Vagina (tissue), 2 donors: Measurements from ENCODE around the gene SNAP47. TPM values are rescaled to one million over a fixed set of nuclear protein-coding genes. Genes with fewer than 3 reads are reported as not detected.

Experiments
- DNase-seq, 2 donors: peaks; one replicate each; pipeline ENCODE4 v3.0.0-alpha.2; 2017; ENCODE audit errors: extremely low spot score in 2 of 2
- H3K27ac ChIP-seq: fragments of 200-600 bp; sonication (generic); one replicate; pipeline ENCODE4 v1.5.1; 2019
- H3K27me3 ChIP-seq: fragments of 200-600 bp; sonication (generic); one replicate; pipeline ENCODE4 v1.5.1; 2019
- H3K36me3 ChIP-seq, 2 donors: fragments of 200-600 bp; sonication (generic); one replicate each; pipeline ENCODE4 v1.5.1; 2017 to 2019
- H3K4me1 ChIP-seq: fragments of 200-600 bp; sonication (generic); one replicate; pipeline ENCODE4 v1.5.1; 2019
- H3K4me3 ChIP-seq, 2 donors: fragments of 200-600 bp; sonication (generic); 1 replicate in 1 of 2; 2 replicates in 1 of 2; pipeline ENCODE4 v1.5.1; 2016 to 2019
- H3K9me3 ChIP-seq: fragments of 200-600 bp; sonication (generic); one replicate; pipeline ENCODE4 v1.5.1; 2019
- CTCF ChIP-seq, 3 experiments: fragments of 450-650 bp in 2 of 3; fragments of 200-600 bp in 1 of 3; sonication (generic) in 1 of 3; IDR thresholded peaks; one replicate each; pipeline ENCODE4 v1.5.1; 2017 to 2019; ENCODE audit warnings: antibody characterized with exemption in 3 of 3, mild to moderate bottlenecking in 2 of 3, moderate library complexity in 2 of 3
- POLR2A ChIP-seq, 2 donors: fragments of 450-650 bp; IDR thresholded peaks; one replicate each; pipeline ENCODE4 v1.6.1; 2017; ENCODE audit warnings: antibody characterized with exemption in 2 of 2, mild to moderate bottlenecking in 2 of 2, moderate library complexity in 2 of 2
- POLR2AphosphoS5 ChIP-seq, 2 donors: sonication (generic); formaldehyde crosslinking; IDR thresholded peaks; one replicate each; pipeline ENCODE4 v1.9.0; 2017; ENCODE audit warnings: antibody characterized with exemption in 2 of 2, mild to moderate bottlenecking in 2 of 2, low read depth in 1 of 2; ENCODE audit not compliant: insufficient read depth in 1 of 2
- intact Hi-C: fragments of 100-400 bp; cut with DNase I; formaldehyde crosslinking; loops from one replicate; pipeline ENCODE4 v1.15.1; 2023
- total RNA-seq: library from RNA; depleted of rRNA; stranded (reverse); fragments of >200 nt; gene quantifications from one replicate; pipeline ENCODE4 v1.2.3, GENCODE V29; 2016

Gene SNAP47
- total RNA-seq, 1 donor from 2014 or later = 28.7 TPM

GRCh38 chr1:227766653-227767277 is 31.5 kb downstream of the SNAP47 start:
- intact Hi-C loops = no loop called here
- H3K27ac ChIP-seq = no peak overlapping the region
- H3K36me3 ChIP-seq = peaks cover 0 to 33% of the 10 kb centered on the region in 2 donors

GRCh38 chr1:227767401-227768124 is 32.3 kb downstream of the SNAP47 start:
- peaks cover 0 to 33% of the 10 kb centered on the region in 2 donors for H3K36me3 ChIP-seq
- no peak for TF ChIP-seq POLR2AphosphoS5 (IDR thresholded peaks at IDR 0.05; ENCODE audit: insufficient read depth in 1 of 2, low read depth in 1 of 2)
- TF ChIP-seq POLR2A (IDR thresholded peaks at IDR 0.05) = no peak
- TF ChIP-seq CTCF (IDR thresholded peaks at IDR 0.05) = no peak
- H3K27ac ChIP-seq = no peak overlapping the region
- peaks cover 14% of the 10 kb centered on the region for H3K4me1 ChIP-seq
- intact Hi-C loops = no loop called here
- H3K9me3 ChIP-seq = no peaks in the 10 kb centered on the region
- no peak overlapping the region for H3K4me3 ChIP-seq
- DNase-seq = no peak
- no peaks in the 10 kb centered on the region for H3K27me3 ChIP-seq

More at GRCh38 chr1:227766653-227767277, 31.5 kb downstream of the SNAP47 start:
- no peak overlapping the region for H3K4me3 ChIP-seq
- H3K9me3 ChIP-seq = no peaks in the 10 kb centered on the region
- H3K4me1 ChIP-seq = peaks cover 22% of the 10 kb centered on the region
- TF ChIP-seq POLR2A (IDR thresholded peaks at IDR 0.05) = no peak
- no peak for TF ChIP-seq POLR2AphosphoS5 (IDR thresholded peaks at IDR 0.05; ENCODE audit: insufficient read depth in 1 of 2, low read depth in 1 of 2)
- no peak for TF ChIP-seq CTCF (IDR thresholded peaks at IDR 0.05)
- H3K27me3 ChIP-seq = no peaks in the 10 kb centered on the region
- DNase-seq = no peak

GRCh38 chr1:227768125-227768439 is 32.8 kb downstream of the SNAP47 start:
- Histone ChIP-seq H3K4me3 (no peak overlapping the region), H3K27me3 (no peaks in the 10 kb centered on the region), H3K9me3 (no peaks in the 10 kb centered on the region), H3K27ac (no peak overlapping the region), H3K4me1 (peaks cover 9% of the 10 kb centered on the region), H3K36me3 (peaks cover 0 to 33% of the 10 kb centered on the region in 2 donors)
- intact Hi-C loops = no loop called here
- TF ChIP-seq POLR2AphosphoS5 (IDR thresholded peaks at IDR 0.05; ENCODE audit: insufficient read depth in 1 of 2, low read depth in 1 of 2) = no peak
- TF ChIP-seq POLR2A (IDR thresholded peaks at IDR 0.05) = no peak
- no peak for TF ChIP-seq CTCF (IDR thresholded peaks at IDR 0.05)
- DNase-seq = no peak

- no peak overlapping the region for H3K4me3 ChIP-seq
- no peak overlapping the region for H3K27ac ChIP-seq
- peaks cover 0 to 33% of the 10 kb centered on the region in 2 donors for H3K36me3 ChIP-seq
- peaks cover 3% of the 10 kb centered on the region for H3K4me1 ChIP-seq
- TF ChIP-seq POLR2A (IDR thresholded peaks at IDR 0.05) = no peak
- no peak for TF ChIP-seq CTCF (IDR thresholded peaks at IDR 0.05)
- no peak for TF ChIP-seq POLR2AphosphoS5 (IDR thresholded peaks at IDR 0.05; ENCODE audit: insufficient read depth in 1 of 2, low read depth in 1 of 2)
- intact Hi-C loops = no loop called here
- no peaks in the 10 kb centered on the region for H3K27me3 ChIP-seq
- DNase-seq = no peak
- no peaks in the 10 kb centered on the region for H3K9me3 ChIP-seq
Observed at GRCh38 chr1:227768640-227769039, 33.4 kb downstream of the SNAP47 start.
